Measurements from ENCODE around the gene RHOC.

Gene RHOC

GRCh38 chr1:112711041-112711440 lies 4.1 kb upstream of the RHOC start:
- TF ChIP-seq EZH2 (IDR thresholded peaks at IDR 0.05; ENCODE audit: borderline replicate concordance, low read length) = no peak
- TF ChIP-seq, protein P1, sequence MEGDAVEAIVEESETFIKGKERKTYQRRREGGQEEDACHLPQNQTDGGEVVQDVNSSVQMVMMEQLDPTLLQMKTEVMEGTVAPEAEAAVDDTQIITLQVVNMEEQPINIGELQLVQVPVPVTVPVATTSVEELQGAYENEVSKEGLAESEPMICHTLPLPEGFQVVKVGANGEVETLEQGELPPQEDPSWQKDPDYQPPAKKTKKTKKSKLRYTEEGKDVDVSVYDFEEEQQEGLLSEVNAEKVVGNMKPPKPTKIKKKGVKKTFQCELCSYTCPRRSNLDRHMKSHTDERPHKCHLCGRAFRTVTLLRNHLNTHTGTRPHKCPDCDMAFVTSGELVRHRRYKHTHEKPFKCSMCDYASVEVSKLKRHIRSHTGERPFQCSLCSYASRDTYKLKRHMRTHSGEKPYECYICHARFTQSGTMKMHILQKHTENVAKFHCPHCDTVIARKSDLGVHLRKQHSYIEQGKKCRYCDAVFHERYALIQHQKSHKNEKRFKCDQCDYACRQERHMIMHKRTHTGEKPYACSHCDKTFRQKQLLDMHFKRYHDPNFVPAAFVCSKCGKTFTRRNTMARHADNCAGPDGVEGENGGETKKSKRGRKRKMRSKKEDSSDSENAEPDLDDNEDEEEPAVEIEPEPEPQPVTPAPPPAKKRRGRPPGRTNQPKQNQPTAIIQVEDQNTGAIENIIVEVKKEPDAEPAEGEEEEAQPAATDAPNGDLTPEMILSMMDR (IDR thresholded peaks at IDR 0.05; ENCODE audit: low read length) = no peak
- Histone ChIP-seq H3K27ac (ENCODE audit: low read depth, low read length, poor library complexity, severe bottlenecking) (no peak overlapping the region), H3K9ac (ENCODE audit: low read length) (no peak overlapping the region), H3K4me2 (ENCODE audit: low read length) (no peak overlapping the region), H2AFZ (ENCODE audit: low read length) (no peak overlapping the region), H3K4me1 (ENCODE audit: insufficient read depth, low read length, severe bottlenecking) (peaks cover 31% of the 10 kb centered on the region), H3K9me2 (ENCODE audit: low read depth, low read length) (no peaks in the 10 kb centered on the region), H3F3A (ENCODE audit: insufficient read depth, low read length) (peaks cover 6% of the 10 kb centered on the region; the same call in 1 of the 2 replicates), H3K79me2 (ENCODE audit: insufficient read depth, low read length) (no peaks in the 10 kb centered on the region), H4K20me1 (ENCODE audit: insufficient read depth, low read length) (no peaks in the 10 kb centered on the region), H3K9me3 (ENCODE audit: low read length) (no peaks in the 10 kb centered on the region), H3K27me3 (ENCODE audit: insufficient read depth, low read length) (no peaks in the 10 kb centered on the region; the same call in 1 of the 2 replicates), H3K4me3 (ENCODE audit: low read depth, low read length, poor library complexity, severe bottlenecking) (no peak overlapping the region), H3K36me3 (ENCODE audit: insufficient read depth, low read length) (no peaks in the 10 kb centered on the region)

GRCh38 chr1:112710586-112710985 lies 3.7 kb upstream of the RHOC start:
- H3K9me3 ChIP-seq (ENCODE audit: low read length) = no peaks in the 10 kb centered on the region
- no peak overlapping the region for H3K4me3 ChIP-seq (ENCODE audit: low read depth, low read length, poor library complexity, severe bottlenecking)
- no peaks in the 10 kb centered on the region for H3K36me3 ChIP-seq (ENCODE audit: insufficient read depth, low read length)
- H3K27ac ChIP-seq (ENCODE audit: low read depth, low read length, poor library complexity, severe bottlenecking) = no peak overlapping the region
- no peaks in the 10 kb centered on the region; the same call in 1 of the 2 replicates for H3K27me3 ChIP-seq (ENCODE audit: insufficient read depth, low read length)
- H3F3A ChIP-seq (ENCODE audit: insufficient read depth, low read length) = peaks cover 6% of the 10 kb centered on the region; the same call in 1 of the 2 replicates
- H4K20me1 ChIP-seq (ENCODE audit: insufficient read depth, low read length) = no peaks in the 10 kb centered on the region
- no peaks in the 10 kb centered on the region for H3K9me2 ChIP-seq (ENCODE audit: low read depth, low read length)
- no peak for TF ChIP-seq EZH2 (IDR thresholded peaks at IDR 0.05; ENCODE audit: borderline replicate concordance, low read length)
- TF ChIP-seq, protein P1 (IDR thresholded peaks at IDR 0.05; ENCODE audit: low read length) = no peak
- peaks cover 31% of the 10 kb centered on the region for H3K4me1 ChIP-seq (ENCODE audit: insufficient read depth, low read length, severe bottlenecking)
- no peak overlapping the region for H2AFZ ChIP-seq (ENCODE audit: low read length)
- no peaks in the 10 kb centered on the region for H3K79me2 ChIP-seq (ENCODE audit: insufficient read depth, low read length)
- no peak overlapping the region for H3K9ac ChIP-seq (ENCODE audit: low read length)
- H3K4me2 ChIP-seq (ENCODE audit: low read length) = no peak overlapping the region

- H3F3A ChIP-seq (ENCODE audit: insufficient read depth, low read length) = peaks cover 6% of the 10 kb centered on the region; the same call in 1 of the 2 replicates
- no peak overlapping the region for H3K27ac ChIP-seq (ENCODE audit: low read depth, low read length, poor library complexity, severe bottlenecking)
- peaks cover 34% of the 10 kb centered on the region for H3K4me1 ChIP-seq (ENCODE audit: insufficient read depth, low read length, severe bottlenecking)
- H3K4me2 ChIP-seq (ENCODE audit: low read length) = no peak overlapping the region
- no peaks in the 10 kb centered on the region for H3K9me3 ChIP-seq (ENCODE audit: low read length)
- H4K20me1 ChIP-seq (ENCODE audit: insufficient read depth, low read length) = no peaks in the 10 kb centered on the region
- H2AFZ ChIP-seq (ENCODE audit: low read length) = no peak overlapping the region
- TF ChIP-seq, protein P1 (IDR thresholded peaks at IDR 0.05; ENCODE audit: low read length) = no peak
- no peak for TF ChIP-seq EZH2 (IDR thresholded peaks at IDR 0.05; ENCODE audit: borderline replicate concordance, low read length)
- no peaks in the 10 kb centered on the region for H3K36me3 ChIP-seq (ENCODE audit: insufficient read depth, low read length)
- no peak overlapping the region for H3K9ac ChIP-seq (ENCODE audit: low read length)
- no peaks in the 10 kb centered on the region for H3K9me2 ChIP-seq (ENCODE audit: low read depth, low read length)
- no peaks in the 10 kb centered on the region; the same call in 1 of the 2 replicates for H3K27me3 ChIP-seq (ENCODE audit: insufficient read depth, low read length)
- no peak overlapping the region for H3K4me3 ChIP-seq (ENCODE audit: low read depth, low read length, poor library complexity, severe bottlenecking)
- H3K79me2 ChIP-seq (ENCODE audit: insufficient read depth, low read length) = no peaks in the 10 kb centered on the region
Observed at GRCh38 chr1:112710159-112710558, 3.2 kb upstream of the RHOC start.
